Smooth muscle cell (in vitro differentiated cells): ENCODE measurements around the gene PDK1. TPM values are rescaled to one million over a fixed set of nuclear protein-coding genes. Genes with fewer than 3 reads are reported as not detected.

ENCODE experiments used
- DNase-seq: peaks from one replicate; lab custom pipeline; 2025; ENCODE audit not compliant: unreplicated experiment; lab: John Stamatoyannopoulos, UW
- H2AFZ ChIP-seq: fragments of 200-600 bp; sonication (generic); 2 replicates; pipeline ENCODE4 v1.6.0; 2016; ENCODE audit warnings: antibody characterized with exemption, low read depth, mild to moderate bottlenecking
- H3F3A ChIP-seq: fragments of 200-600 bp; sonication (generic); 2 replicates; pipeline ENCODE4 v1.6.0; 2017; ENCODE audit warnings: antibody characterized with exemption, low read depth
- H3K27ac ChIP-seq: fragments of 200-600 bp; sonication (generic); 2 replicates; pipeline ENCODE4 v1.5.1; 2016; ENCODE audit warnings: low read depth, mild to moderate bottlenecking
- H3K27me3 ChIP-seq: fragments of 200-600 bp; sonication (generic); 2 replicates; pipeline ENCODE4 v1.6.1; 2016; ENCODE audit warnings: low read depth, mild to moderate bottlenecking
- H3K36me3 ChIP-seq: fragments of 200-600 bp; sonication (generic); 2 replicates; pipeline ENCODE4 v1.5.1; 2016; ENCODE audit warnings: low read depth
- H3K4me1 ChIP-seq: fragments of 200-600 bp; sonication (generic); 2 replicates; pipeline ENCODE4 v1.5.1; 2016; ENCODE audit warnings: low read depth
- H3K4me2 ChIP-seq: fragments of 200-600 bp; sonication (generic); 2 replicates; pipeline ENCODE4 v1.6.0; 2016; ENCODE audit warnings: mild to moderate bottlenecking
- H3K4me3 ChIP-seq: fragments of 200-600 bp; sonication (generic); 2 replicates; pipeline ENCODE4 v1.5.1; 2016; ENCODE audit warnings: mild to moderate bottlenecking
- H3K79me2 ChIP-seq: fragments of 200-600 bp; sonication (generic); 2 replicates; pipeline ENCODE4 v1.6.0; 2016; ENCODE audit warnings: low read depth, mild to moderate bottlenecking
- H3K9ac ChIP-seq: fragments of 200-600 bp; sonication (generic); 2 replicates; pipeline ENCODE4 v1.6.0; 2016; ENCODE audit warnings: low read depth
- H3K9me3 ChIP-seq: fragments of 200-600 bp; sonication (generic); replicated peaks from 2 replicates; pipeline ENCODE4 v1.5.1; 2016; ENCODE audit warnings: low read depth
- H4K20me1 ChIP-seq: fragments of 200-600 bp; sonication (generic); 2 replicates; pipeline ENCODE4 v1.6.0; 2016; ENCODE audit warnings: low read depth
- WGBS: methylation state at CpG from one replicate; pipeline ENCODE4 v1.1.7; 2016; ENCODE audit warnings: low lambda C conversion rate; 5-methylcytosine and 5-hydroxymethylcytosine counted together
- polyA plus RNA-seq: library from polyadenylated mRNA; unstranded; fragments of >200 nt; fragmentation: Nextera tagmentation; extraction: Ambion mirVana; gene quantifications from 2 replicates; pipeline ENCODE4 v1.2.1, GENCODE V29; 2016
- total RNA-seq: library from RNA; depleted of rRNA; stranded (reverse); fragments of >200 nt; gene quantifications from 2 replicates; pipeline ENCODE4 v1.2.3, GENCODE V29; 2014
- TF ChIP-seq, protein P1 (sequence below): fragments of 200-600 bp; sonication (generic); IDR thresholded peaks from 2 replicates; pipeline ENCODE4 v1.5.1; 2017; ENCODE audit warnings: borderline replicate concordance, mild to moderate bottlenecking, antibody characterized with exemption; ENCODE audit not compliant: insufficient read depth, poor library complexity, severe bottlenecking

PDK1 gene
- total and polyA plus RNA-seq, 2 experiments from 2014 or later = 18.0 to 33.9 TPM

- H4K20me1 ChIP-seq = peaks cover 68% of the 10 kb centered on the region
- TF ChIP-seq, protein P1, sequence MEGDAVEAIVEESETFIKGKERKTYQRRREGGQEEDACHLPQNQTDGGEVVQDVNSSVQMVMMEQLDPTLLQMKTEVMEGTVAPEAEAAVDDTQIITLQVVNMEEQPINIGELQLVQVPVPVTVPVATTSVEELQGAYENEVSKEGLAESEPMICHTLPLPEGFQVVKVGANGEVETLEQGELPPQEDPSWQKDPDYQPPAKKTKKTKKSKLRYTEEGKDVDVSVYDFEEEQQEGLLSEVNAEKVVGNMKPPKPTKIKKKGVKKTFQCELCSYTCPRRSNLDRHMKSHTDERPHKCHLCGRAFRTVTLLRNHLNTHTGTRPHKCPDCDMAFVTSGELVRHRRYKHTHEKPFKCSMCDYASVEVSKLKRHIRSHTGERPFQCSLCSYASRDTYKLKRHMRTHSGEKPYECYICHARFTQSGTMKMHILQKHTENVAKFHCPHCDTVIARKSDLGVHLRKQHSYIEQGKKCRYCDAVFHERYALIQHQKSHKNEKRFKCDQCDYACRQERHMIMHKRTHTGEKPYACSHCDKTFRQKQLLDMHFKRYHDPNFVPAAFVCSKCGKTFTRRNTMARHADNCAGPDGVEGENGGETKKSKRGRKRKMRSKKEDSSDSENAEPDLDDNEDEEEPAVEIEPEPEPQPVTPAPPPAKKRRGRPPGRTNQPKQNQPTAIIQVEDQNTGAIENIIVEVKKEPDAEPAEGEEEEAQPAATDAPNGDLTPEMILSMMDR = no peak
- H3K36me3 ChIP-seq = no peaks in the 10 kb centered on the region
- peaks cover 43% of the 10 kb centered on the region for H3K79me2 ChIP-seq
- no peak overlapping the region for H2AFZ ChIP-seq
- whole genome bisulfite sequencing = 44% methylated on average over 5 of the region's 5 CpGs
- H3K27me3 ChIP-seq = no peaks in the 10 kb centered on the region
- peak overlapping the region; percentile 88 for H3K4me3 ChIP-seq
- no peak for DNase-seq
- no peak overlapping the region for H3K9ac ChIP-seq
- H3K9me3 ChIP-seq = no peaks in the 10 kb centered on the region
- H3K27ac ChIP-seq = no peak overlapping the region
- peak overlapping the region; percentile 94 for H3K4me2 ChIP-seq
- H3F3A ChIP-seq = peaks cover 7% of the 10 kb centered on the region
- H3K4me1 ChIP-seq = peaks cover 24% of the 10 kb centered on the region
These were observed 2.5 kb downstream of the PDK1 start for GRCh38 chr2:172558372-172558771.

DNA sequence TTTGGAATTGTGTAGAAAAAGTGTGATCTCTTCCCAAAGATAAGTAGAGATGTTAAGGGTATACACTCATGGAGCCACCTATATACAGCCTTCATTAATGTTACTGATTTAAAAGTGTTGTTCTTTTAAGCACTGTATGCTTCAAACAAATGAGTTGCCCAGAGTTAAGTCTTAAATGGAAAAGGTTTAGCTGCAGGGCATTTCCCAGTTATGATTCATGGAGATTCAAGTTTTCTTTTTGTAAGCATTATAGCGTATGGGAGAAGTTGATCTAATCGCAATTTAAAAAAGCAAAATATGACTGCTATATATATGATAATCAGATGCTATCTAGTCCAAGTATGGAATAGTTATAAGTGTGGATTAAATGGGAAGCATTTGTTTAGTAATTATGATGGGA, 4.8 kb downstream of the PDK1 start:
- H3K9ac ChIP-seq = no peak overlapping the region
- H2AFZ ChIP-seq = no peak overlapping the region
- H3K79me2 ChIP-seq = peaks cover 52% of the 10 kb centered on the region
- peaks cover 92% of the 10 kb centered on the region for H4K20me1 ChIP-seq
- peaks cover 24% of the 10 kb centered on the region for H3K4me1 ChIP-seq
- H3K27ac ChIP-seq = no peak overlapping the region
- TF ChIP-seq, protein P1 = no peak
- H3K4me3 ChIP-seq = no peak overlapping the region
- H3K9me3 ChIP-seq = no peaks in the 10 kb centered on the region
- peak overlapping the region; percentile 37 for H3K4me2 ChIP-seq
- H3F3A ChIP-seq = no peaks in the 10 kb centered on the region
- DNase-seq = no peak
- WGBS = 73% methylated on average over 2 of the region's 2 CpGs
- peaks cover 17% of the 10 kb centered on the region for H3K36me3 ChIP-seq
- H3K27me3 ChIP-seq = no peaks in the 10 kb centered on the region

- DNase-seq = no peak
- no peak overlapping the region for H3K4me3 ChIP-seq
- peaks cover 52% of the 10 kb centered on the region for H3K79me2 ChIP-seq
These were observed 5.4 kb downstream of the PDK1 start for GRCh38 chr2:172561270-172561669.

GRCh38 chr2:172562298-172562697, 6.4 kb downstream of the PDK1 start:
- no peaks in the 10 kb centered on the region for H3K27me3 ChIP-seq
- H3K4me3 ChIP-seq = no peak overlapping the region
- H3K9me3 ChIP-seq = no peaks in the 10 kb centered on the region
- no peak overlapping the region for H3K9ac ChIP-seq
- WGBS = 86% methylated on average over 1 of the region's 1 CpG
- no peak overlapping the region for H3K4me2 ChIP-seq
- peaks cover 20% of the 10 kb centered on the region for H3K36me3 ChIP-seq
- no peaks in the 10 kb centered on the region for H3F3A ChIP-seq
- H3K79me2 ChIP-seq = peaks cover 42% of the 10 kb centered on the region
- H3K4me1 ChIP-seq = peaks cover 24% of the 10 kb centered on the region
- peaks cover 99% of the 10 kb centered on the region for H4K20me1 ChIP-seq
- TF ChIP-seq, protein P1 = no peak
- H2AFZ ChIP-seq = no peak overlapping the region
- no peak overlapping the region for H3K27ac ChIP-seq
- no peak for DNase-seq

More at GRCh38 chr2:172561270-172561669, 5.4 kb downstream of the PDK1 start:
- H3K27me3 ChIP-seq = no peaks in the 10 kb centered on the region
- H3K36me3 ChIP-seq = peaks cover 20% of the 10 kb centered on the region
- H3K4me1 ChIP-seq = peaks cover 24% of the 10 kb centered on the region
- H2AFZ ChIP-seq = no peak overlapping the region
- H3K9ac ChIP-seq = no peak overlapping the region
- no peaks in the 10 kb centered on the region for H3K9me3 ChIP-seq
- peak overlapping the region; percentile 37 for H3K4me2 ChIP-seq
- TF ChIP-seq, protein P1 = no peak
- H4K20me1 ChIP-seq = peaks cover 97% of the 10 kb centered on the region
- H3K27ac ChIP-seq = no peak overlapping the region
- H3F3A ChIP-seq = no peaks in the 10 kb centered on the region
- 29% methylated on average over 4 of the region's 4 CpGs for WGBS
